Measurements from ENCODE around the gene NSF. TPM values are rescaled to one million over a fixed set of nuclear protein-coding genes. Genes with fewer than 3 reads are reported as not detected.
"Not testable (repeated sequence)": the region's sequence is repeated elsewhere in the genome, so short reads cannot be mapped to it uniquely, and the experiment has no call there.

The NSF gene
- total RNA-seq, 1 donor from 2014 or later = 47.9 TPM

DNA sequence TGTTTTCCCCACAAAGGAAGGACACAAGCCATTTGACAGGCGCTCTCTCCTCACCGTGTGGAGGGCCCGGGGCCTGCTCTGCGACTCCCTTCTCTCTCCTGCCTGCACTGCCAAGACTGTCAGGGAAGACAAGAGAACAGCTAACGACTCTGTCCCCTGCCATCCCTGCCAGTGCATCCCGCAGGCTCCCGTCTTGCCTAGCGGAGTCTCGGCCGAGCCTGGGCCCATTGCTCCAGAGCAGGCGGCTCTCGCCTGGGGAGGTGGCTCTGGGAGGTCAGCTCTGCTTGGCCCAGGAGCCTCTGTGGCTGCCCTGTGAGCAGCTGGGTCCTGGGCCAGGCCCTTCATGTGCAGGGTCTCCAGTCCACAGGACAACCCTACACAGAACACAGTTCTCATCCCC lies 175.0 kb downstream of the NSF start:
- DNase-seq (ENCODE audit: low read depth, low spot score) = no peak
- no peak overlapping the region for H3K27ac Mint-ChIP-seq (ENCODE audit: unreplicated experiment)
- peaks cover 7% of the 10 kb centered on the region for H3K4me1 Mint-ChIP-seq
- H3K4me3 Mint-ChIP-seq = no peak overlapping the region
- peaks cover 6% of the 10 kb centered on the region for H3K36me3 Mint-ChIP-seq (ENCODE audit: low read depth)
- H3K9me3 Mint-ChIP-seq = no peaks in the 10 kb centered on the region
- no peaks in the 10 kb centered on the region for H3K27me3 Mint-ChIP-seq (ENCODE audit: low read depth)
- TF ChIP-seq, protein P1, sequence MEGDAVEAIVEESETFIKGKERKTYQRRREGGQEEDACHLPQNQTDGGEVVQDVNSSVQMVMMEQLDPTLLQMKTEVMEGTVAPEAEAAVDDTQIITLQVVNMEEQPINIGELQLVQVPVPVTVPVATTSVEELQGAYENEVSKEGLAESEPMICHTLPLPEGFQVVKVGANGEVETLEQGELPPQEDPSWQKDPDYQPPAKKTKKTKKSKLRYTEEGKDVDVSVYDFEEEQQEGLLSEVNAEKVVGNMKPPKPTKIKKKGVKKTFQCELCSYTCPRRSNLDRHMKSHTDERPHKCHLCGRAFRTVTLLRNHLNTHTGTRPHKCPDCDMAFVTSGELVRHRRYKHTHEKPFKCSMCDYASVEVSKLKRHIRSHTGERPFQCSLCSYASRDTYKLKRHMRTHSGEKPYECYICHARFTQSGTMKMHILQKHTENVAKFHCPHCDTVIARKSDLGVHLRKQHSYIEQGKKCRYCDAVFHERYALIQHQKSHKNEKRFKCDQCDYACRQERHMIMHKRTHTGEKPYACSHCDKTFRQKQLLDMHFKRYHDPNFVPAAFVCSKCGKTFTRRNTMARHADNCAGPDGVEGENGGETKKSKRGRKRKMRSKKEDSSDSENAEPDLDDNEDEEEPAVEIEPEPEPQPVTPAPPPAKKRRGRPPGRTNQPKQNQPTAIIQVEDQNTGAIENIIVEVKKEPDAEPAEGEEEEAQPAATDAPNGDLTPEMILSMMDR (conservative IDR thresholded peaks at IDR 0.05) = no peak

DNA sequence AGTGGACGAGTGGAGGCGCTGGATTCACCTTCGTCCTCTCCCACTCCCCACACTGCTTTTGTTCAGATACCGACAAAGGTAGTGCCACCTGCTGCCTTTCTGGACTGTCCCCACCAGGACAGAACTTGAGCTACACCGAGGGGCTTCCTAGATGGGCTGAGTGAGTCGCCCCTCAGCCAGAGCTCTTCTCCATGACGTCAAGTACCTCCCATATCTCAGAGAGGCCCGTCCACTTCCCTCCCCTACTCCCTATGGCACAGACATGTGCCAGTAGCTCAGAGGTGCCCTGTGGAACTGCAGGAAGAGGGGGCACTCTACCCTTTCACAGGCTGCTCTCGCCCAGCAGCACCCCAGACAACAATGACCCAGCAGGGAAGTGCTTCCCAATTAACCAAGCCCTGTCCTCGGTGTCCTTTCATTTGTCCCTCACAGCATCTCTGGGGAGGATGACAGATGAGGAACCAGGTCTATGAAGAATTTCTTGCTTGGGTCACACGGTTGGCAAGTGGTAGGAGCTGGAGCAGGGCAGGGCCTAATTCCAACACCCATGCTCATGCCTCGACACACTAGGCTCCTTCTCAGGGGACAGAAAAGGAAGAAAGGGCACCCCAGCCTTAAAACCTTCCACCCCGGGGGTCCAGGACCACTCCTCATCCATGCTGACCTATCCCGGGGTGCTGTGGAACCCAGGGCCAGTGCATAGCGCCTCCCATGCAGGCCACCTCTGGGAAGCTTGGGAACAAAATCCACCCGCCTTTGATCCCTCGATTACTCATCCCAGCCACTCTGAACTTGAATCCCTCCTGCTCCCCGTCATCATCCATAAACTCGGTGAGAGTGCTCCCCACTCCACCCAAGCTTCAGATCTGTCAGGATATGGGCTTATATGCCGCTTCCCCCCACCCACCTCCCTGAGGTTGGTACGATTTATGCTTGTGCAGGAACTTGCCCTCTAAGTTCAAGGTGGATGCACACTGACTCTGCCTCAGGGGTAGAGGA lies 176.3 kb downstream of the NSF start:
- H3K9me3 Mint-ChIP-seq = no peaks in the 10 kb centered on the region
- peaks cover 12% of the 10 kb centered on the region for H3K4me1 Mint-ChIP-seq
- peak overlapping the region; percentile 89 for H3K27ac Mint-ChIP-seq (ENCODE audit: unreplicated experiment)
- H3K27me3 Mint-ChIP-seq (ENCODE audit: low read depth) = no peaks in the 10 kb centered on the region
- no peak for DNase-seq (ENCODE audit: low read depth, low spot score)
- TF ChIP-seq, protein P1 (conservative IDR thresholded peaks at IDR 0.05) = no peak
- peaks cover 6% of the 10 kb centered on the region for H3K36me3 Mint-ChIP-seq (ENCODE audit: low read depth)
- H3K4me3 Mint-ChIP-seq = peak overlapping the region; percentile 74

DNA sequence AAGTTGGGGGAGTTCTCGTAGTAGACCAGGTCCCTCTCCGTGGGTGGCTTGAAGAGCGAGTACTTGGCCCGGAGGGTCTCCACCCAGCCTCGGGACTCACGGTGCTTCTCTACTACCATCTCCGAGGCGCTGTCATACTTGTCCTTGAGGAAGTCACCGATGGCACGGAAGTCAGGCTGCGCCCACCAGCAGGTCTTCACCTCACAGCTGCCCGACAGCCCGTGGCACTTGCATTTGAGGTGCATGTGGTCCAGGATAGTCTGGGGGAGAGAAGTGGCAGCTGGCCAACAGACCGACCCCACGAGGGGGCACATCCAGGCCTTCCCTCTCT lies 178.0 kb downstream of the NSF start:
- Mint-ChIP-seq H3K36me3 (ENCODE audit: low read depth) (peaks cover 6% of the 10 kb centered on the region), H3K9me3 (no peaks in the 10 kb centered on the region), H3K4me3 (peak overlapping the region; percentile 72), H3K27me3 (ENCODE audit: low read depth) (no peaks in the 10 kb centered on the region), H3K27ac (ENCODE audit: unreplicated experiment) (no peak overlapping the region), H3K4me1 (peaks cover 19% of the 10 kb centered on the region)
- DNase-seq (ENCODE audit: low read depth, low spot score) = no peak
- TF ChIP-seq, protein P1 (conservative IDR thresholded peaks at IDR 0.05) = no peak

DNA sequence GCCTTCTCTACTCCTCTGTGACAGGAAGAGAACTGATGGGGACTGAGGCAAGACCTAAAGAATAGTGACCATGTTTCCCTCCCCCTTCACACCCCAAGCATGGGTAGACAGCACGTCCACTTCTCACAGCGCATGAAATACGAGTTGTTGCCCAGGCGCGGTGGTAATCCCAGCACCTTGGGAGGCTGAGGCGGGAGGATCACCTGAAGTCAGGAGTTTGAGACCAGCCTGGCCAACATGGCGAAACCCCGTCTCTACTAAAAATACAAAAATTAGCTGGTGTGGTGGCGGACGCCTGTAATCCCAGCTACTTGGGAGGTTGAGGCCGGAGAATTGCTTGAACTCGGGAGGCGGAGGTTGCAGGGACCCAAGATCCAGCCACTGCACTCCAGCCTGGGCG lies 178.4 kb downstream of the NSF start:
- Mint-ChIP-seq H3K4me1 (peaks cover 19% of the 10 kb centered on the region), H3K4me3 (peak overlapping the region; percentile 72)
- not testable (repeated sequence) for DNase-seq (ENCODE audit: low read depth, low spot score); H3K36me3 Mint-ChIP-seq (ENCODE audit: low read depth); H3K9me3 Mint-ChIP-seq; H3K27ac Mint-ChIP-seq (ENCODE audit: unreplicated experiment); H3K27me3 Mint-ChIP-seq (ENCODE audit: low read depth)

DNA sequence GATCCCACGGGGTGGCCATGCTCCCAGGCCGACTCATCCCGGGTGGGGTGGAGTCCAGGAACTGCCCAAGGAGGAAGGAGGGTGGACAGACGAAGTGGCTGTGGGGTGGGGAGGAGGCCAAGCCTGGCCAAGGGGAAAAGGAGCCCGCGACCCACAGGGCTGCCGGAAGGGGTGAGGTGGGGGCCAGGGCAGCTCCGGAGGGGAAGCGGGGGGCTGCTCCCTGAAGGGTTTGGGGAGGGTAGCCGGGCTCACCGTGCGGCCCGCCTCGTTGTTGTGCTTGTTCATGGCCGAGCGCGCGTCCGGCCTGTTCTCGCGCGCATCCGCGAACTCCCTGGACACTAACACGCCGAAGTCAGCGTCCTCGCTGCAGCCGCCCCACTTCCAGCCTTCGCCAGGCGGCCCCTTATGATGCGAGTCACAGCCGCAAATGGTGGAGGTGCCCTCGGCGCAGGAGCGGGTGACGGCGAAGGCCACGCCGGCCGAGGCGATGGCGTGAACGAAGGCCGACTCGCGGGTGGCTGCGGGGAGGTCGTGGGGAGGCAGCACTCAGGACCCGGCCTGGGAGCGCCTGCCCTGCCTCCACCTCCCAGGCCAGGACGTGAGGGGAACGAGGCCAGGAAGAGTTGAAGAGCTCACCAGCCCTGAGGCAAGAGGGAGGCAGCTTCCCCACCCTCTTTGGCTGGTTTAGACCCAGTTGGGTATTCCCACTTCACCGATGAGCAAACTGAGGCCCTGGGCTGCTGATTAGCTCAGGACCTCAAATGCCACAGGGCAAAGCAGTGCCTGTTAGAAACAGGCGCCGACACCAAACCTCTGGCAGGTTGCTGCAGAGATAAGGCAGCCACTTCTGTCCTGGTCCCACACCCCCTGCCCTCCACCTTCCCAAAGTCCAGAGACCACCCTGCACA lies 179.3 kb downstream of the NSF start:
- Mint-ChIP-seq H3K4me3 (peak overlapping the region; percentile 72), H3K36me3 (ENCODE audit: low read depth) (peaks cover 6% of the 10 kb centered on the region), H3K27me3 (ENCODE audit: low read depth) (no peaks in the 10 kb centered on the region), H3K9me3 (no peaks in the 10 kb centered on the region), H3K4me1 (peaks cover 23% of the 10 kb centered on the region), H3K27ac (ENCODE audit: unreplicated experiment) (no peak overlapping the region)
- DNase-seq (ENCODE audit: low read depth, low spot score) = no peak
- TF ChIP-seq, protein P1 (conservative IDR thresholded peaks at IDR 0.05) = no peak

Measured in neural crest cell (in vitro differentiated cells).